Measurements from ENCODE around the gene FZD2. TPM values are rescaled to one million over a fixed set of nuclear protein-coding genes. Genes with fewer than 3 reads are reported as not detected.
"Not testable (repeated sequence)": the region's sequence is repeated elsewhere in the genome, so short reads cannot be mapped to it uniquely, and the experiment has no call there.

Gene FZD2
- total and polyA plus RNA-seq, 4 donors: 3.9 to 22.1 (median 8.6) TPM

- DNase-seq (no peak), ATAC-seq (ENCODE audit: low FRiP score) (no peak)
- WGBS, 2 donors: 88 to 89% methylated on average over 14 of the region's 14 CpGs
- Histone ChIP-seq H3K4me1 (ENCODE audit: control insufficient read depth in 1 of 2, insufficient read depth in 2 of 2, low read length in 2 of 2) (no peaks in the 10 kb centered on the region), H3K4me3 (ENCODE audit: low read length in 2 of 2) (no peak overlapping the region), H3K27ac (ENCODE audit: low read depth in 1 of 2, low read length in 2 of 2) (no peak overlapping the region), H3K9me3 (ENCODE audit: control insufficient read depth, low read length) (peaks cover 3% of the 10 kb centered on the region), H3K27me3 (ENCODE audit: control insufficient read depth in 1 of 2, insufficient read depth in 2 of 2, low read length in 1 of 2) (no peaks in the 10 kb centered on the region), H3K36me3 (ENCODE audit: control insufficient read depth in 1 of 2, insufficient read depth in 2 of 2, low read length in 1 of 2) (no peaks in the 10 kb centered on the region)
- intact Hi-C loops (cut with DNase I): no loop called here
Measured at GRCh38 chr17:44565866-44566443, 8.7 kb downstream of the FZD2 start.

DNA sequence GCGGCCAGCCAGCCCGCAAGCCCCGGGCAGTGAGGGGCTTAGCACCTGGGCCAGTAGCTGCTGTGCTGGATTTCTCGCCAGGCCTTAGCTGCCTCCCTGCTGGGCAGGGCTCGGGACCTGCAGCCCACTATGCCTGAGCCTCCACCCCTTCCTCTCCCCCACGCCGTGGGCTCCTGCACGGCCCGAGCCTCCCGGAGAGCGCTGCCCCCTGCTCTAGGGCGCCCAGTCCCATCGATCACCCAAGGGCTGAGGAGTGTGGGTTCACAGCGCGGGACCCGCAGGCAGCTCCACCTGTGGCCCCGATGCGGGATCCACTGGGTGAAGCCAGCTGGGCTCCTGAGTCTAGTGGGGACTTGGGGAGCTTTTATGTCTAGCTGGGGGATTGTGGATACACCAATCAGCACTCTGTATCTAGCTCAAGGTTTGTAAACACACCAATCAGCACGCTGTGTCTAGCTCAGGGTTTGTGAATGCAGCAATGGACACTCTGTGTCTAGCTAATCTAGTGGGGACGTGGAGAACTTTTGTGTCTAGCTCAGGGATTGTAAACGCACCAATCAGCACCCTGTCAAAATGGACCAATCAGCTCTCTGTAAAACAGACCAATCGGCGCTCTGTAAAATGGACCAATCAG is 11.1 kb downstream of the FZD2 start:
- H3K4me1 ChIP-seq (ENCODE audit: control insufficient read depth in 1 of 2, insufficient read depth in 2 of 2, low read length in 2 of 2): not testable (repeated sequence)

GRCh38 chr17:44568945-44569858 is 11.9 kb downstream of the FZD2 start:
- ATAC-seq (ENCODE audit: low FRiP score) (no peak), DNase-seq (no peak)
- Histone ChIP-seq H3K4me3 (ENCODE audit: low read length in 2 of 2) (no peak overlapping the region), H3K36me3 (ENCODE audit: control insufficient read depth in 1 of 2, insufficient read depth in 2 of 2, low read length in 1 of 2) (no peaks in the 10 kb centered on the region), H3K27me3 (ENCODE audit: control insufficient read depth in 1 of 2, insufficient read depth in 2 of 2, low read length in 1 of 2) (no peaks in the 10 kb centered on the region), H3K4me1 (ENCODE audit: control insufficient read depth in 1 of 2, insufficient read depth in 2 of 2, low read length in 2 of 2) (no peaks in the 10 kb centered on the region), H3K9me3 (ENCODE audit: control insufficient read depth, low read length) (peaks cover 3% of the 10 kb centered on the region), H3K27ac (ENCODE audit: low read depth in 1 of 2, low read length in 2 of 2) (no peak overlapping the region)
- 43 to 71% methylated on average over 25 to 26 of the region's 26 CpGs for WGBS, 2 donors
- intact Hi-C loops (cut with DNase I): no loop called here

More for the DNA sequence above, 11.1 kb downstream of the FZD2 start:
- H3K27me3 ChIP-seq (ENCODE audit: control insufficient read depth in 1 of 2, insufficient read depth in 2 of 2, low read length in 1 of 2); H3K36me3 ChIP-seq (ENCODE audit: control insufficient read depth in 1 of 2, insufficient read depth in 2 of 2, low read length in 1 of 2); DNase-seq; ATAC-seq (ENCODE audit: low FRiP score); H3K9me3 ChIP-seq (ENCODE audit: control insufficient read depth, low read length); intact Hi-C loops (cut with DNase I); H3K27ac ChIP-seq (ENCODE audit: low read depth in 1 of 2, low read length in 2 of 2); H3K4me3 ChIP-seq (ENCODE audit: low read length in 2 of 2): not testable (repeated sequence)
- WGBS, 2 donors: 86 to 87% methylated on average over 20 to 23 of the region's 23 CpGs

GRCh38 chr17:44572801-44573200 is 15.5 kb downstream of the FZD2 start:
- intact Hi-C loops (cut with DNase I): no loop called here
- 39 to 45% methylated on average over 2 of the region's 2 CpGs for WGBS, 2 donors

DNA sequence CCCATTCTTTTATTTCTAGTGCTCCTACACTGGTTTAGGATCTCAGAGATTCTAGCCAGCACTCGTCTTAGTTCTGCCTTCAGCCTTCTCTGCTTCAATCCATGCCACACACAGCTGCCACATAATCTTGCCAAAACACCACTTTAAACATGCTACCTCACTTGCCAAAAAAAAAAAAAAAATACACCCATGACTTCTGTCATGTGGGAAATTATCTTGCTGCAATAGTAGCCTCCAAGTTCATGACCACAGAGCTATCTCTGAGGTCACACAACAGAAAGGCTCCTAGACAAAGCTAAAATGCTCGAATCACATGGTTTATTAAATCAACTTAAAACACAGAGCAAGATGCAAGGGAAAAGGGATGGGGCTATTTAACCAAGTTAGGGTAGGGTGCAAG is 18.1 kb downstream of the FZD2 start:
- intact Hi-C loops (cut with DNase I): no loop called here
- no peak overlapping the region for H3K27ac ChIP-seq (ENCODE audit: low read depth in 1 of 2, low read length in 2 of 2)
- no peaks in the 10 kb centered on the region for H3K9me3 ChIP-seq (ENCODE audit: control insufficient read depth, low read length)
- H3K36me3 ChIP-seq (ENCODE audit: control insufficient read depth in 1 of 2, insufficient read depth in 2 of 2, low read length in 1 of 2): no peaks in the 10 kb centered on the region
- no peak for DNase-seq
- no peak overlapping the region for H3K4me3 ChIP-seq (ENCODE audit: low read length in 2 of 2)
- ATAC-seq (ENCODE audit: low FRiP score): no peak
- WGBS, 2 donors: 18 to 27% methylated on average over 2 of the region's 2 CpGs
- H3K4me1 ChIP-seq (ENCODE audit: control insufficient read depth in 1 of 2, insufficient read depth in 2 of 2, low read length in 2 of 2): no peaks in the 10 kb centered on the region
- no peaks in the 10 kb centered on the region for H3K27me3 ChIP-seq (ENCODE audit: control insufficient read depth in 1 of 2, insufficient read depth in 2 of 2, low read length in 1 of 2)

More at GRCh38 chr17:44572801-44573200, 15.5 kb downstream of the FZD2 start:
- Histone ChIP-seq H3K36me3 (ENCODE audit: control insufficient read depth in 1 of 2, insufficient read depth in 2 of 2, low read length in 1 of 2) (no peaks in the 10 kb centered on the region), H3K9me3 (ENCODE audit: control insufficient read depth, low read length) (no peaks in the 10 kb centered on the region), H3K27me3 (ENCODE audit: control insufficient read depth in 1 of 2, insufficient read depth in 2 of 2, low read length in 1 of 2) (no peaks in the 10 kb centered on the region), H3K4me1 (ENCODE audit: control insufficient read depth in 1 of 2, insufficient read depth in 2 of 2, low read length in 2 of 2) (no peaks in the 10 kb centered on the region), H3K27ac (ENCODE audit: low read depth in 1 of 2, low read length in 2 of 2) (no peak overlapping the region), H3K4me3 (ENCODE audit: low read length in 2 of 2) (no peak overlapping the region)
- DNase-seq (no peak), ATAC-seq (ENCODE audit: low FRiP score) (no peak)

- no peak for DNase-seq
- H3K9me3 ChIP-seq (ENCODE audit: control insufficient read depth, low read length): no peaks in the 10 kb centered on the region
- whole genome bisulfite sequencing, 2 donors: 82 to 87% methylated on average over 4 of the region's 4 CpGs
- no peak for ATAC-seq (ENCODE audit: low FRiP score)
- no peaks in the 10 kb centered on the region for H3K27me3 ChIP-seq (ENCODE audit: control insufficient read depth in 1 of 2, insufficient read depth in 2 of 2, low read length in 1 of 2)
- H3K4me1 ChIP-seq (ENCODE audit: control insufficient read depth in 1 of 2, insufficient read depth in 2 of 2, low read length in 2 of 2): peaks cover 0 to 2% of the 10 kb centered on the region in 2 donors
- no peaks in the 10 kb centered on the region for H3K36me3 ChIP-seq (ENCODE audit: control insufficient read depth in 1 of 2, insufficient read depth in 2 of 2, low read length in 1 of 2)
- intact Hi-C loops (cut with DNase I): no loop called here
- H3K4me3 ChIP-seq (ENCODE audit: low read length in 2 of 2): no peak overlapping the region
- no peak overlapping the region for H3K27ac ChIP-seq (ENCODE audit: low read depth in 1 of 2, low read length in 2 of 2)
Measured at GRCh38 chr17:44578947-44579346, 21.7 kb downstream of the FZD2 start.

- DNase-seq (peak in 1 of 2 donors; percentile 67), ATAC-seq (ENCODE audit: low FRiP score) (no peak)
- Histone ChIP-seq H3K4me3 (ENCODE audit: low read length in 2 of 2) (no peak overlapping the region), H3K27me3 (ENCODE audit: control insufficient read depth in 1 of 2, insufficient read depth in 2 of 2, low read length in 1 of 2) (no peaks in the 10 kb centered on the region), H3K4me1 (ENCODE audit: control insufficient read depth in 1 of 2, insufficient read depth in 2 of 2, low read length in 2 of 2) (peaks cover 0 to 6% of the 10 kb centered on the region in 2 donors), H3K9me3 (ENCODE audit: control insufficient read depth, low read length) (no peaks in the 10 kb centered on the region), H3K36me3 (ENCODE audit: control insufficient read depth in 1 of 2, insufficient read depth in 2 of 2, low read length in 1 of 2) (no peaks in the 10 kb centered on the region), H3K27ac (ENCODE audit: low read depth in 1 of 2, low read length in 2 of 2) (no peak overlapping the region)
- 82 to 91% methylated on average over 11 of the region's 11 CpGs for WGBS, 2 donors
- intact Hi-C loops (cut with DNase I): loop anchor here (10.0 kb wide), 1 partner anchor 53 kb away; no protein-coding TSS in a partner anchor
Measured at GRCh38 chr17:44581868-44582267, 24.6 kb downstream of the FZD2 start.

- DNase-seq: peak; percentile 73 to 86
- no peak for ATAC-seq (ENCODE audit: low FRiP score)
- Histone ChIP-seq H3K36me3 (ENCODE audit: control insufficient read depth in 1 of 2, insufficient read depth in 2 of 2, low read length in 1 of 2) (no peaks in the 10 kb centered on the region), H3K27me3 (ENCODE audit: control insufficient read depth in 1 of 2, insufficient read depth in 2 of 2, low read length in 1 of 2) (no peaks in the 10 kb centered on the region), H3K4me1 (ENCODE audit: control insufficient read depth in 1 of 2, insufficient read depth in 2 of 2, low read length in 2 of 2) (peaks cover 0 to 9% of the 10 kb centered on the region in 2 donors), H3K4me3 (ENCODE audit: low read length in 2 of 2) (no peak overlapping the region), H3K27ac (ENCODE audit: low read depth in 1 of 2, low read length in 2 of 2) (peak overlapping the region; percentile 16 to 93), H3K9me3 (ENCODE audit: control insufficient read depth, low read length) (no peaks in the 10 kb centered on the region)
- intact Hi-C loops (cut with DNase I): loop anchor here (2.0 to 10.0 kb wide), 2 partner anchors 26 to 50 kb away; no protein-coding TSS in a partner anchor
- WGBS, 2 donors: 8 to 11% methylated on average over 13 of the region's 13 CpGs
Measured at GRCh38 chr17:44584443-44584842, 27.2 kb downstream of the FZD2 start.

Measured in aorta (tissue), 5 donors.